Mammary epithelial cell (primary cell): ENCODE data around the gene CNN2.

Experiments
- EZH2 ChIP-seq: IDR thresholded peaks from 2 replicates; pipeline ENCODE4 v1.6.1; 2012; ENCODE audit warnings: low read length, inconsistent platforms, borderline replicate concordance
- TF ChIP-seq, protein P1 (sequence below), 2 donors: IDR thresholded peaks in 1 of 2; conservative IDR thresholded peaks in 1 of 2; 2 replicates each; pipeline ENCODE4 v1.5.1; 2011 to 2012; ENCODE audit warnings: inconsistent platforms in 2 of 2, low read length in 2 of 2, mild to moderate bottlenecking in 2 of 2, control low read depth in 1 of 2, low read depth in 1 of 2; ENCODE audit not compliant: insufficient read depth in 1 of 2; ENCODE audit errors: extremely low read depth in 1 of 2

DNA sequence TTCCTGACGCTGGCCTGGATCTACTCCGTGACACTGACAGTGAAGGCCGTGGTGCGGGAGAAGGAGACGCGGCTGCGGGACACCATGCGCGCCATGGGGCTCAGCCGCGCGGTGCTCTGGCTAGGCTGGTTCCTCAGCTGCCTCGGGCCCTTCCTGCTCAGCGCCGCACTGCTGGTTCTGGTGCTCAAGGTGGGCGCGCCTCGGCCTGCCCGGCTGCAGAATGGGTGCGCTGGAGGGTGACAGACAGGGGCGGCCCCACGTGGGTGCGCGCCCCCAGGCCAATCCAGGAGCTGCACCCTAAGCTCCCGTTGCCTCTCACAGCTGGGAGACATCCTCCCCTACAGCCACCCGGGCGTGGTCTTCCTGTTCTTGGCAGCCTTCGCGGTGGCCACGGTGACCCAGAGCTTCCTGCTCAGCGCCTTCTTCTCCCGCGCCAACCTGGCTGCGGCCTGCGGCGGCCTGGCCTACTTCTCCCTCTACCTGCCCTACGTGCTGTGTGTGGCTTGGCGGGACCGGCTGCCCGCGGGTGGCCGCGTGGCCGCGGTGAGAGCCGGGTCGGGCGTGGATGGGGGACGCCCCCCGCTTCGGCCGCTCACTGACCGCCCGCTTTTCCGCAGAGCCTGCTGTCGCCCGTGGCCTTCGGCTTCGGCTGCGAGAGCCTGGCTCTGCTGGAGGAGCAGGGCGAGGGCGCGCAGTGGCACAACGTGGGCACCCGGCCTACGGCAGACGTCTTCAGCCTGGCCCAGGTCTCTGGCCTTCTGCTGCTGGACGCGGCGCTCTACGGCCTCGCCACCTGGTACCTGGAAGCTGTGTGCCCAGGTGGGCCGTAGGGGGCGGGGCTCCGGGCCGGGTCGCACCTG is 20.7 kb downstream of the CNN2 start:
- TF ChIP-seq, protein P1, sequence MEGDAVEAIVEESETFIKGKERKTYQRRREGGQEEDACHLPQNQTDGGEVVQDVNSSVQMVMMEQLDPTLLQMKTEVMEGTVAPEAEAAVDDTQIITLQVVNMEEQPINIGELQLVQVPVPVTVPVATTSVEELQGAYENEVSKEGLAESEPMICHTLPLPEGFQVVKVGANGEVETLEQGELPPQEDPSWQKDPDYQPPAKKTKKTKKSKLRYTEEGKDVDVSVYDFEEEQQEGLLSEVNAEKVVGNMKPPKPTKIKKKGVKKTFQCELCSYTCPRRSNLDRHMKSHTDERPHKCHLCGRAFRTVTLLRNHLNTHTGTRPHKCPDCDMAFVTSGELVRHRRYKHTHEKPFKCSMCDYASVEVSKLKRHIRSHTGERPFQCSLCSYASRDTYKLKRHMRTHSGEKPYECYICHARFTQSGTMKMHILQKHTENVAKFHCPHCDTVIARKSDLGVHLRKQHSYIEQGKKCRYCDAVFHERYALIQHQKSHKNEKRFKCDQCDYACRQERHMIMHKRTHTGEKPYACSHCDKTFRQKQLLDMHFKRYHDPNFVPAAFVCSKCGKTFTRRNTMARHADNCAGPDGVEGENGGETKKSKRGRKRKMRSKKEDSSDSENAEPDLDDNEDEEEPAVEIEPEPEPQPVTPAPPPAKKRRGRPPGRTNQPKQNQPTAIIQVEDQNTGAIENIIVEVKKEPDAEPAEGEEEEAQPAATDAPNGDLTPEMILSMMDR (conservative IDR thresholded peaks at IDR 0.05 in 1 of 2, IDR thresholded peaks at IDR 0.05 in 1 of 2; ENCODE audit: extremely low read depth in 1 of 2, insufficient read depth in 1 of 2, low read depth in 1 of 2, low read length in 2 of 2): no peak
- TF ChIP-seq EZH2: no peak
